Liver (tissue), 9 donors: ENCODE results near the gene LRRC25. TPM values are rescaled to one million over a fixed set of nuclear protein-coding genes. Genes with fewer than 3 reads are reported as not detected.

Experiments used
- DNase-seq: peaks from one replicate; pipeline ENCODE4 v3.0.0-alpha.2; 2017; ENCODE audit warnings: low spot score
- H3K27ac ChIP-seq, 2 donors: one replicate each; pipeline ENCODE4 v1.7.0; 2013; ENCODE audit warnings: inconsistent platforms in 2 of 2, low read length in 2 of 2, control low read depth in 1 of 2, low read depth in 1 of 2, mild to moderate bottlenecking in 1 of 2
- H3K27me3 ChIP-seq, 4 donors: one replicate each; pipeline versions ENCODE4 v1.6.1 to v1.7.0; 2013; ENCODE audit warnings: low read length in 3 of 4, inconsistent platforms in 1 of 4, mild to moderate bottlenecking in 1 of 4, moderate library complexity in 1 of 4; ENCODE audit not compliant: control insufficient read depth in 4 of 4, insufficient read depth in 4 of 4
- H3K36me3 ChIP-seq, 4 donors: one replicate each; pipeline versions ENCODE4 v1.6.1 to v1.7.0; 2013; ENCODE audit warnings: low read length in 3 of 4, mild to moderate bottlenecking in 3 of 4, low read depth in 1 of 4, moderate library complexity in 1 of 4; ENCODE audit not compliant: control insufficient read depth in 4 of 4, insufficient read depth in 3 of 4
- H3K4me1 ChIP-seq, 4 donors: one replicate each; pipeline versions ENCODE4 v1.6.1 to v1.7.0; 2013; ENCODE audit warnings: low read length in 3 of 4, mild to moderate bottlenecking in 3 of 4, moderate library complexity in 1 of 4; ENCODE audit not compliant: control insufficient read depth in 4 of 4, insufficient read depth in 4 of 4
- H3K4me3 ChIP-seq, 3 donors: one replicate each; pipeline versions ENCODE4 v1.6.1 to v1.7.0; 2013; ENCODE audit warnings: low read length in 3 of 3, control low read depth in 1 of 3, low read depth in 1 of 3, mild to moderate bottlenecking in 1 of 3
- H3K9ac ChIP-seq, 2 donors: one replicate each; pipeline ENCODE4 v1.7.0; 2013; ENCODE audit warnings: low read length in 2 of 2, mild to moderate bottlenecking in 2 of 2, moderate library complexity in 2 of 2, control low read depth in 1 of 2, low read depth in 1 of 2
- H3K9me3 ChIP-seq, 4 donors: one replicate each; pipeline versions ENCODE4 v1.6.1 to v1.7.0; 2013; ENCODE audit warnings: low read length in 3 of 4; ENCODE audit not compliant: control insufficient read depth in 4 of 4
- FOXA1 ChIP-seq: IDR thresholded peaks from 2 replicates; pipeline ENCODE4 v1.6.1; 2016; ENCODE audit warnings: antibody characterized with exemption
- GABPA ChIP-seq, 2 donors: IDR thresholded peaks in 1 of 2; conservative IDR thresholded peaks in 1 of 2; 2 replicates each; pipeline ENCODE4 v1.6.1; 2016; ENCODE audit warnings: antibody characterized with exemption in 2 of 2, mild to moderate bottlenecking in 1 of 2, moderate library complexity in 1 of 2
- HNF4A ChIP-seq, 2 donors: conservative IDR thresholded peaks; 2 replicates each; pipeline ENCODE4 v1.6.1; 2016; ENCODE audit warnings: antibody characterized with exemption in 2 of 2, mild to moderate bottlenecking in 2 of 2
- HNF4G ChIP-seq: IDR thresholded peaks from 2 replicates; pipeline ENCODE4 v1.6.1; 2016; ENCODE audit warnings: antibody characterized with exemption
- JUND ChIP-seq, 2 donors: IDR thresholded peaks; 2 replicates each; pipeline ENCODE4 v1.6.1; 2016; ENCODE audit warnings: antibody characterized with exemption in 2 of 2
- MAX ChIP-seq: IDR thresholded peaks from 2 replicates; pipeline ENCODE4 v1.6.1; 2016; ENCODE audit warnings: antibody characterized with exemption
- NR2F2 ChIP-seq: IDR thresholded peaks from 2 replicates; pipeline ENCODE4 v1.6.1; 2016; ENCODE audit warnings: antibody characterized with exemption
- RAD21 ChIP-seq, 2 donors: IDR thresholded peaks; 2 replicates each; pipeline ENCODE4 v1.6.1; 2016; ENCODE audit warnings: antibody characterized with exemption in 2 of 2, mild to moderate bottlenecking in 2 of 2
- RXRA ChIP-seq, 2 donors: IDR thresholded peaks; 2 replicates each; pipeline ENCODE4 v1.6.1; 2017 to 2018; ENCODE audit warnings: antibody characterized with exemption in 2 of 2, mild to moderate bottlenecking in 1 of 2
- SP1 ChIP-seq: IDR thresholded peaks from 2 replicates; pipeline ENCODE4 v1.6.1; 2018; ENCODE audit warnings: antibody characterized with exemption, mild to moderate bottlenecking
- TAF1 ChIP-seq: conservative IDR thresholded peaks from 2 replicates; pipeline ENCODE4 v1.6.1; 2016; ENCODE audit warnings: antibody characterized with exemption, mild to moderate bottlenecking
- YY1 ChIP-seq: IDR thresholded peaks from 2 replicates; pipeline ENCODE4 v1.6.1; 2016; ENCODE audit warnings: antibody characterized with exemption, mild to moderate bottlenecking
- WGBS: extraction: QIAGEN DNeasy Blood & Tissue Kit; methylation state at CpG from one replicate; pipeline ENCODE4 v1.1.7; 2013; 5-methylcytosine and 5-hydroxymethylcytosine counted together
- polyA plus RNA-seq, 2 donors: library from polyadenylated mRNA; stranded (reverse) in 1 of 2; unstranded in 1 of 2; fragments of 200-250 nt in 1 of 2; fragments of >200 nt in 1 of 2; fragmentation: Nextera tagmentation in 1 of 2; extraction: Ambion mirVana in 1 of 2; gene quantifications; one replicate each; pipeline versions ENCODE4 v1.2.1 to v1.2.3, GENCODE V29; 2013 to 2015
- total RNA-seq, 2 donors: library from RNA; depleted of rRNA; stranded (reverse); fragments of >200 nt; gene quantifications; one replicate each; pipeline ENCODE4 v1.2.3, GENCODE V29; 2014
- TF ChIP-seq, protein P1 (sequence below): IDR thresholded peaks from 2 replicates; pipeline ENCODE4 v1.6.1; 2016; ENCODE audit warnings: antibody characterized with exemption, mild to moderate bottlenecking
- TF ChIP-seq, protein P2 (sequence below): fragments of 150-350 bp; IDR thresholded peaks from 2 replicates; pipeline ENCODE4 v1.5.1; 2017; ENCODE audit warnings: improper control_type of control experiment, low read depth, low read length; ENCODE audit not compliant: missing input control
- TF ChIP-seq, protein P3 (sequence below): IDR thresholded peaks from 2 replicates; pipeline ENCODE4 v1.6.1; 2016; ENCODE audit warnings: antibody characterized with exemption
- donor health status: healthy.
- donor health status: healthy.
- donor health status: healthy.
- donor health status: healthy.
- donor health status: healthy.

The LRRC25 gene
- total and polyA plus RNA-seq, 4 donors: 2.3 to 13.4 (median 6.9) TPM

GRCh38 chr19:18393836-18394235 is 3.6 kb downstream of the LRRC25 start:
- 77% methylated on average over 7 of the region's 7 CpGs for WGBS
- Histone ChIP-seq H3K9ac (no peak overlapping the region), H3K27ac (peak overlapping the region; percentile 0 to 35), H3K9me3 (no peaks in the 10 kb centered on the region), H3K4me1 (peaks cover 10 to 29% (median 20%) of the 10 kb centered on the region in 4 donors), H3K27me3 (no peaks in the 10 kb centered on the region), H3K36me3 (peaks cover 0 to 5% (median 0%) of the 10 kb centered on the region in 4 donors), H3K4me3 (no peak overlapping the region)
- DNase-seq: no peak
- TF ChIP-seq YY1 (peak; percentile 50), RXRA (IDR thresholded peaks at IDR 0.05) (no peak)
- TF ChIP-seq, protein P1, sequence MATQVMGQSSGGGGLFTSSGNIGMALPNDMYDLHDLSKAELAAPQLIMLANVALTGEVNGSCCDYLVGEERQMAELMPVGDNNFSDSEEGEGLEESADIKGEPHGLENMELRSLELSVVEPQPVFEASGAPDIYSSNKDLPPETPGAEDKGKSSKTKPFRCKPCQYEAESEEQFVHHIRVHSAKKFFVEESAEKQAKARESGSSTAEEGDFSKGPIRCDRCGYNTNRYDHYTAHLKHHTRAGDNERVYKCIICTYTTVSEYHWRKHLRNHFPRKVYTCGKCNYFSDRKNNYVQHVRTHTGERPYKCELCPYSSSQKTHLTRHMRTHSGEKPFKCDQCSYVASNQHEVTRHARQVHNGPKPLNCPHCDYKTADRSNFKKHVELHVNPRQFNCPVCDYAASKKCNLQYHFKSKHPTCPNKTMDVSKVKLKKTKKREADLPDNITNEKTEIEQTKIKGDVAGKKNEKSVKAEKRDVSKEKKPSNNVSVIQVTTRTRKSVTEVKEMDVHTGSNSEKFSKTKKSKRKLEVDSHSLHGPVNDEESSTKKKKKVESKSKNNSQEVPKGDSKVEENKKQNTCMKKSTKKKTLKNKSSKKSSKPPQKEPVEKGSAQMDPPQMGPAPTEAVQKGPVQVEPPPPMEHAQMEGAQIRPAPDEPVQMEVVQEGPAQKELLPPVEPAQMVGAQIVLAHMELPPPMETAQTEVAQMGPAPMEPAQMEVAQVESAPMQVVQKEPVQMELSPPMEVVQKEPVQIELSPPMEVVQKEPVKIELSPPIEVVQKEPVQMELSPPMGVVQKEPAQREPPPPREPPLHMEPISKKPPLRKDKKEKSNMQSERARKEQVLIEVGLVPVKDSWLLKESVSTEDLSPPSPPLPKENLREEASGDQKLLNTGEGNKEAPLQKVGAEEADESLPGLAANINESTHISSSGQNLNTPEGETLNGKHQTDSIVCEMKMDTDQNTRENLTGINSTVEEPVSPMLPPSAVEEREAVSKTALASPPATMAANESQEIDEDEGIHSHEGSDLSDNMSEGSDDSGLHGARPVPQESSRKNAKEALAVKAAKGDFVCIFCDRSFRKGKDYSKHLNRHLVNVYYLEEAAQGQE: no peak

GRCh38 chr19:18392926-18393325 is 4.5 kb downstream of the LRRC25 start:
- no peak overlapping the region for H3K9ac ChIP-seq
- no peaks in the 10 kb centered on the region for H3K9me3 ChIP-seq
- 79% methylated on average over 5 of the region's 5 CpGs for WGBS
- DNase-seq: no peak
- no peaks in the 10 kb centered on the region for H3K27me3 ChIP-seq
- peak overlapping the region in 1 of 2 donors; percentile 38 for H3K27ac ChIP-seq
- peaks cover 0 to 5% (median 0%) of the 10 kb centered on the region in 4 donors for H3K36me3 ChIP-seq
- H3K4me1 ChIP-seq: peaks cover 10 to 23% (median 19%) of the 10 kb centered on the region in 4 donors
- TF ChIP-seq NR2F2: no peak
- no peak overlapping the region for H3K4me3 ChIP-seq

GRCh38 chr19:18392417-18392816 is 5.0 kb downstream of the LRRC25 start:
- WGBS: 41% methylated on average over 11 of the region's 11 CpGs
- no peak overlapping the region for H3K27ac ChIP-seq
- no peaks in the 10 kb centered on the region for H3K27me3 ChIP-seq
- TF ChIP-seq, protein P2, sequence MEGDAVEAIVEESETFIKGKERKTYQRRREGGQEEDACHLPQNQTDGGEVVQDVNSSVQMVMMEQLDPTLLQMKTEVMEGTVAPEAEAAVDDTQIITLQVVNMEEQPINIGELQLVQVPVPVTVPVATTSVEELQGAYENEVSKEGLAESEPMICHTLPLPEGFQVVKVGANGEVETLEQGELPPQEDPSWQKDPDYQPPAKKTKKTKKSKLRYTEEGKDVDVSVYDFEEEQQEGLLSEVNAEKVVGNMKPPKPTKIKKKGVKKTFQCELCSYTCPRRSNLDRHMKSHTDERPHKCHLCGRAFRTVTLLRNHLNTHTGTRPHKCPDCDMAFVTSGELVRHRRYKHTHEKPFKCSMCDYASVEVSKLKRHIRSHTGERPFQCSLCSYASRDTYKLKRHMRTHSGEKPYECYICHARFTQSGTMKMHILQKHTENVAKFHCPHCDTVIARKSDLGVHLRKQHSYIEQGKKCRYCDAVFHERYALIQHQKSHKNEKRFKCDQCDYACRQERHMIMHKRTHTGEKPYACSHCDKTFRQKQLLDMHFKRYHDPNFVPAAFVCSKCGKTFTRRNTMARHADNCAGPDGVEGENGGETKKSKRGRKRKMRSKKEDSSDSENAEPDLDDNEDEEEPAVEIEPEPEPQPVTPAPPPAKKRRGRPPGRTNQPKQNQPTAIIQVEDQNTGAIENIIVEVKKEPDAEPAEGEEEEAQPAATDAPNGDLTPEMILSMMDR: no peak
- TF ChIP-seq TAF1 (no peak), RAD21 (IDR thresholded peaks at IDR 0.05) (no peak), MAX (no peak), RXRA (IDR thresholded peaks at IDR 0.05) (no peak), GABPA (IDR thresholded peaks at IDR 0.05 in 1 of 2, conservative IDR thresholded peaks at IDR 0.05 in 1 of 2) (no peak), FOXA1 (no peak), SP1 (no peak), HNF4A (conservative IDR thresholded peaks at IDR 0.05) (no peak), NR2F2 (no peak), JUND (IDR thresholded peaks at IDR 0.05) (no peak), HNF4G (no peak)
- TF ChIP-seq, protein P1: no peak
- TF ChIP-seq, protein P3, sequence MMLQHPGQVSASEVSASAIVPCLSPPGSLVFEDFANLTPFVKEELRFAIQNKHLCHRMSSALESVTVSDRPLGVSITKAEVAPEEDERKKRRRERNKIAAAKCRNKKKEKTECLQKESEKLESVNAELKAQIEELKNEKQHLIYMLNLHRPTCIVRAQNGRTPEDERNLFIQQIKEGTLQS: no peak
- no peaks in the 10 kb centered on the region for H3K9me3 ChIP-seq
- peaks cover 0 to 5% (median 0%) of the 10 kb centered on the region in 4 donors for H3K36me3 ChIP-seq
- peaks cover 10 to 20% (median 17%) of the 10 kb centered on the region in 4 donors for H3K4me1 ChIP-seq
- H3K4me3 ChIP-seq: no peak overlapping the region
- DNase-seq: no peak
- no peak overlapping the region for H3K9ac ChIP-seq
